HEK293 (cell line): ENCODE results near the gene NBPF20.
"Not testable (repeated sequence)": the region's sequence is repeated elsewhere in the genome, so short reads cannot be mapped to it uniquely, and the experiment has no call there.

Experiments used
- CTCF ChIP-seq: fragments of 450-650 bp; formaldehyde crosslinking; IDR thresholded peaks from 2 replicates; pipeline ENCODE4 v1.5.1; 2016; ENCODE audit warnings: missing biosample characterization, missing genetic modification characterization
- PRDM2 ChIP-seq: fragments of 450-650 bp; formaldehyde crosslinking; IDR thresholded peaks from 2 replicates; pipeline ENCODE4 v1.5.1; 2016; ENCODE audit warnings: missing biosample characterization, missing genetic modification characterization, borderline replicate concordance
- ZNF354C ChIP-seq: fragments of 450-650 bp; formaldehyde crosslinking; IDR thresholded peaks from 2 replicates; pipeline ENCODE4 v1.5.1; 2016; ENCODE audit warnings: missing biosample characterization, missing genetic modification characterization, low read depth, borderline replicate concordance
- ZNF518A ChIP-seq: fragments of 450-650 bp; formaldehyde crosslinking; conservative IDR thresholded peaks from 2 replicates; pipeline ENCODE4 v1.5.1; 2016; ENCODE audit warnings: low read depth, missing biosample characterization, missing genetic modification characterization

DNA sequence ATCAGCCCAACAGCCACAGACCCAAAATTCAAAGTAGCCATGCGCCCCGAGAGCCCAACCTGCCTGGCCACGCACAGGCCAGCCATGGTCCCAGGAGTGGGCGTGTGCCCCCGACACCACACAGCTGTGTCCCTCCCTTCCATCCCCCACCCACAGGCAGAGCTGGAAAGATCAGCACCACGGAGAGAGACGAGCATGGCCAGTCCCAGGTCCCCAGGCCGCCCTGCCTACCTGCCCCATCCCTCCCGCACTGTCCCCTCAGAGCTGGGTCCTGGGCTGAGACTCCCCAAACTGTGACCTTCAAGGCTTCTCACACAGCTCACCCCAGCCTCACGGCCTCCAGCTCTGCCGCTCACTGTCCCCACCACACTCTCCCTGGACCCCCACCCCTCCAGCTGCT is 19.8 kb upstream of the NBPF20 start:
- not testable (repeated sequence) for TF ChIP-seq PRDM2 (tag by site-specific recombination); ZNF354C; CTCF; ZNF518A (tag by site-specific recombination)
